Calu3 (cell line): ENCODE measurements around the gene PLCG2. TPM values are rescaled to one million over a fixed set of nuclear protein-coding genes. Genes with fewer than 3 reads are reported as not detected.

Experiments
- BruUV-seq: library from RNA; stranded (reverse); fragments of 400-500 nt; replicated peaks from 2 replicates; lab custom pipeline; 2021; lab: Mats Ljungman, UMichigan
- CTCF ChIA-PET: fragments of 300-600 bp; sonication (Branson Sonifier 250); formaldehyde crosslinking; loops from one replicate; lab custom pipeline; 2022; ENCODE audit warnings: antibody characterized with exemption; lab: Charles Lee
- DNase-seq: peaks from one replicate; pipeline ENCODE4 v3.0.0; 2022
- H3K27ac Mint-ChIP-seq: one replicate; pipeline ENCODE4 v1.8.0; 2022; ENCODE audit warnings: mixed read lengths; ENCODE audit not compliant: unreplicated experiment
- H3K27me3 Mint-ChIP-seq: one replicate; pipeline ENCODE4 v1.8.0; 2022; ENCODE audit warnings: mixed read lengths; ENCODE audit not compliant: unreplicated experiment
- H3K36me3 Mint-ChIP-seq: one replicate; pipeline ENCODE4 v1.8.0; 2022; ENCODE audit warnings: mild to moderate bottlenecking, moderate library complexity, mixed read lengths; ENCODE audit not compliant: insufficient read depth, unreplicated experiment
- H3K4me1 Mint-ChIP-seq: one replicate; pipeline ENCODE4 v1.8.0; 2022; ENCODE audit warnings: mild to moderate bottlenecking, low read depth, mixed read lengths; ENCODE audit not compliant: unreplicated experiment
- H3K4me3 Mint-ChIP-seq: one replicate; pipeline ENCODE4 v1.8.0; 2022; ENCODE audit warnings: mild to moderate bottlenecking, low read depth, moderate library complexity, mixed read lengths; ENCODE audit not compliant: unreplicated experiment
- H3K9me3 Mint-ChIP-seq: one replicate; pipeline ENCODE4 v1.8.0; 2022; ENCODE audit warnings: low read depth, mixed read lengths; ENCODE audit not compliant: unreplicated experiment
- CTCF ChIP-seq: fragments of 200-600 bp; IDR thresholded peaks from one replicate; pipeline ENCODE4 v1.8.0; 2022; ENCODE audit warnings: antibody characterized with exemption; ENCODE audit not compliant: unreplicated experiment
- intact Hi-C: fragments of 100-400 bp; cut with micrococcal nuclease; formaldehyde crosslinking; loops from one replicate; pipeline ENCODE4 v1.10.0; 2022; ENCODE audit not compliant: unreplicated experiment
- total RNA-seq: library from RNA; stranded (reverse); gene quantifications from 2 replicates; pipeline ENCODE4 v1.2.3, GENCODE V29; 2022

The PLCG2 gene
- total RNA-seq, 1 experiment from 2014 or later, result 3.4 TPM

DNA sequence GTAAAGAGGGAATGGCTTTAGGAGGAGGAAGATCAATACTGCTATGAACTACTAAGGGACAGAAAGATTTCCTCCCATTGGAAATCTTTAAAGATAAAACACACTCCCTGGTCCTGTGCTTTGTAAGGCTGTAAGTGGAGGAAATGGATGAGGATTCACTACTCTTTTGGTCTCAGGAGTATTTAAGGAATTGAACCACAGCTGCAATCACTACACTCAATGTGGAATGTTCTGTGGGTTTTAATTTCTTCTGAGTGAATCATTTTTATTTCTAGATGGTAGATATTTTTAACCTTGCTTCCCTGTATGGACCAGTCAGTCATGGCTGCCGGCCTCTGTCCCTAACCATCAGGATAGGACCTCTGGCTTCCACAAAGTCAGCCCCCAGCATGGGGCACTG, 166.6 kb downstream of the PLCG2 start:
- Mint-ChIP-seq H3K36me3 (no peaks in the 10 kb centered on the region), H3K9me3 (no peaks in the 10 kb centered on the region), H3K4me1 (peaks cover 7% of the 10 kb centered on the region), H3K4me3 (no peak overlapping the region), H3K27ac (no peak overlapping the region), H3K27me3 (peaks cover 50% of the 10 kb centered on the region)
- no peak for DNase-seq
- BruUV-seq, result no TSS peak
- no peak for TF ChIP-seq CTCF
- intact Hi-C loops, result no loop called here
- CTCF ChIA-PET, result no interaction called here

DNA sequence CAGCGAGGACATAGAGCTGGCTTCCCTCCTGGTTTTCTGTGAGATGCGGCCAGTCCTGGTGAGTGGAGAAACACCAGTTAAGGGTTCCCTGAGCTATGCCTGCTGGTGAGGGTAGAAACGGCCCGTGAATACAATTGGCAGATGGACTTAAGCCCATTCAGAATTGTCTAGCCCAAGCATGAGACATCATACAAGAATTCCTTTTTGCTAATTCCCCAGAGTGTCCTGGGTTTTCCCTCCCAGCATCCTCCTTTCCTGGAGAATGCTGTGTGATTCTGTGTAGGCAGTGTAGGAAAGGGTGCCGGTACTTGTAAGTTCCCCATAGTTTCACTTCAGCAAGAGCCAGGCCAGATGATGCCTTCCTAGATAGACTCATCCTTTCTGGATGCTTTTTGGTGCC, 167.1 kb downstream of the PLCG2 start:
- Mint-ChIP-seq H3K4me3 (no peak overlapping the region), H3K27ac (no peak overlapping the region), H3K9me3 (no peaks in the 10 kb centered on the region), H3K4me1 (peaks cover 2% of the 10 kb centered on the region), H3K36me3 (no peaks in the 10 kb centered on the region), H3K27me3 (peaks cover 55% of the 10 kb centered on the region)
- no peak for DNase-seq
- BruUV-seq, result no TSS peak
- TF ChIP-seq CTCF, result no peak
- intact Hi-C loops, result no loop called here
- CTCF ChIA-PET, result interaction anchor here (1.0 kb wide), 1 partner anchor 284 kb away, joined by 3 read pairs; no protein-coding TSS in a partner anchor

DNA sequence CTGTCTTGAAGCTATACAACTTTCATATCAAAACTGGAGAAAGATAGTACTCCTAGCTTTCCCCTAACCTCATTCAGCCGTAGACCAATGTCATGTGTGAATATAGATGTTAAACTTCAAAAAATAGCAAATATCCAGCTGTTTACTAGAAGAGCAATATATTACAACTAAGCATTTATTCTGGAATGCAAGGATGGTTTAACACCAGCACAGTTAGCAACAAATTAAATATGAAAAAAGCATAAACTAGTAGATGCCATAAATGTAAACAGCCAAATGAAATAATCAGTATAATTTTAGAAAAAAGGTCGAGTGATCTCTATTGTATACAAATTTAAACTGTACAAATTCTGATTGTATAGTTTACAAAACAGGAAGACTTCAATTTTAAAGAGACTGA, 172.5 kb downstream of the PLCG2 start:
- no peaks in the 10 kb centered on the region for H3K36me3 Mint-ChIP-seq
- CTCF ChIA-PET, result no interaction called here
- H3K27ac Mint-ChIP-seq, result no peak overlapping the region
- TF ChIP-seq CTCF, result no peak
- peaks cover 49% of the 10 kb centered on the region for H3K27me3 Mint-ChIP-seq
- BruUV-seq, result no TSS peak
- no peaks in the 10 kb centered on the region for H3K9me3 Mint-ChIP-seq
- H3K4me1 Mint-ChIP-seq, result no peaks in the 10 kb centered on the region
- DNase-seq, result no peak
- no peak overlapping the region for H3K4me3 Mint-ChIP-seq
- intact Hi-C loops, result no loop called here

- CTCF ChIA-PET, result no interaction called here
- DNase-seq, result peak; percentile 17
- Mint-ChIP-seq H3K27ac (no peak overlapping the region), H3K9me3 (no peaks in the 10 kb centered on the region), H3K4me3 (no peak overlapping the region), H3K36me3 (no peaks in the 10 kb centered on the region), H3K4me1 (no peaks in the 10 kb centered on the region), H3K27me3 (peaks cover 35% of the 10 kb centered on the region)
- BruUV-seq, result no TSS peak
- intact Hi-C loops, result no loop called here
- no peak for TF ChIP-seq CTCF
Observed at GRCh38 chr16:81956213-81956948, 177.3 kb downstream of the PLCG2 start.
